HFFc6 (cell line): Measurements from ENCODE around the gene FGL2. TPM values are rescaled to one million over a fixed set of nuclear protein-coding genes. Genes with fewer than 3 reads are reported as not detected.
"Not testable (repeated sequence)": the region's sequence is repeated elsewhere in the genome, so short reads cannot be mapped to it uniquely, and the experiment has no call there.

Experiments
- DNase-seq: peaks from one replicate; pipeline ENCODE4 v3.0.0-alpha.2; 2018
- H3K27ac Mint-ChIP-seq: 2 replicates; pipeline ENCODE4 v1.8.0; 2020; ENCODE audit warnings: mild to moderate bottlenecking, mixed read lengths
- H3K27me3 Mint-ChIP-seq: 2 replicates; pipeline ENCODE4 v1.8.0; 2021; ENCODE audit warnings: mild to moderate bottlenecking, moderate library complexity, mixed read lengths; ENCODE audit not compliant: insufficient read depth
- H3K36me3 Mint-ChIP-seq: 2 replicates; pipeline ENCODE4 v1.8.0; 2021; ENCODE audit warnings: low read depth, mixed read lengths
- H3K4me1 Mint-ChIP-seq: 2 replicates; pipeline ENCODE4 v1.8.0; 2020; ENCODE audit warnings: low read depth, mixed read lengths
- H3K4me3 Mint-ChIP-seq: 2 replicates; pipeline ENCODE4 v1.8.0; 2020; ENCODE audit warnings: mild to moderate bottlenecking, moderate library complexity, mixed read lengths
- H3K9me3 Mint-ChIP-seq: 2 replicates; pipeline ENCODE4 v1.8.0; 2020; ENCODE audit warnings: mild to moderate bottlenecking, mixed read lengths
- total RNA-seq, 6 experiments: library from RNA; stranded (reverse); fragmentation: NEBNext Ultra II Directional; extraction: Animal tissue kit (Norgen Biotek cat#: 25700); gene quantifications; 2 replicates in 1 of 6; 3 replicates in 5 of 6; pipeline ENCODE4 v1.2.3, GENCODE V29; 2021
- TF ChIP-seq, protein P1 (sequence below): fragments of 200-600 bp; sonication (generic); IDR thresholded peaks from 2 replicates; pipeline ENCODE4 v1.5.0; 2021; ENCODE audit warnings: antibody characterized with exemption, mild to moderate bottlenecking

FGL2 gene
- total RNA-seq, 6 experiments from 2014 or later, result not detected

- DNase-seq, result no peak
- H3K9me3 Mint-ChIP-seq, result peaks cover 6% of the 10 kb centered on the region
- TF ChIP-seq, protein P1, sequence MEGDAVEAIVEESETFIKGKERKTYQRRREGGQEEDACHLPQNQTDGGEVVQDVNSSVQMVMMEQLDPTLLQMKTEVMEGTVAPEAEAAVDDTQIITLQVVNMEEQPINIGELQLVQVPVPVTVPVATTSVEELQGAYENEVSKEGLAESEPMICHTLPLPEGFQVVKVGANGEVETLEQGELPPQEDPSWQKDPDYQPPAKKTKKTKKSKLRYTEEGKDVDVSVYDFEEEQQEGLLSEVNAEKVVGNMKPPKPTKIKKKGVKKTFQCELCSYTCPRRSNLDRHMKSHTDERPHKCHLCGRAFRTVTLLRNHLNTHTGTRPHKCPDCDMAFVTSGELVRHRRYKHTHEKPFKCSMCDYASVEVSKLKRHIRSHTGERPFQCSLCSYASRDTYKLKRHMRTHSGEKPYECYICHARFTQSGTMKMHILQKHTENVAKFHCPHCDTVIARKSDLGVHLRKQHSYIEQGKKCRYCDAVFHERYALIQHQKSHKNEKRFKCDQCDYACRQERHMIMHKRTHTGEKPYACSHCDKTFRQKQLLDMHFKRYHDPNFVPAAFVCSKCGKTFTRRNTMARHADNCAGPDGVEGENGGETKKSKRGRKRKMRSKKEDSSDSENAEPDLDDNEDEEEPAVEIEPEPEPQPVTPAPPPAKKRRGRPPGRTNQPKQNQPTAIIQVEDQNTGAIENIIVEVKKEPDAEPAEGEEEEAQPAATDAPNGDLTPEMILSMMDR, result no peak
- no peak overlapping the region for H3K27ac Mint-ChIP-seq
- H3K36me3 Mint-ChIP-seq, result peaks cover 11% of the 10 kb centered on the region
- no peak overlapping the region for H3K4me3 Mint-ChIP-seq
- H3K27me3 Mint-ChIP-seq, result peaks cover 16% of the 10 kb centered on the region
- H3K4me1 Mint-ChIP-seq, result no peaks in the 10 kb centered on the region
Observed at GRCh38 chr7:77222819-77223218, 23.2 kb upstream of the FGL2 start.

GRCh38 chr7:77222065-77222464, 22.4 kb upstream of the FGL2 start:
- Mint-ChIP-seq H3K9me3 (peaks cover 6% of the 10 kb centered on the region), H3K4me3 (no peak overlapping the region), H3K27ac (no peak overlapping the region), H3K27me3 (peaks cover 16% of the 10 kb centered on the region), H3K4me1 (no peaks in the 10 kb centered on the region), H3K36me3 (peaks cover 11% of the 10 kb centered on the region)
- DNase-seq, result no peak
- TF ChIP-seq, protein P1, result no peak

GRCh38 chr7:77219701-77220331, 20.2 kb upstream of the FGL2 start:
- H3K36me3 Mint-ChIP-seq, result peaks cover 11% of the 10 kb centered on the region
- H3K4me3 Mint-ChIP-seq, H3K9me3 Mint-ChIP-seq, DNase-seq, H3K27ac Mint-ChIP-seq, H3K4me1 Mint-ChIP-seq: not testable (repeated sequence)
- peaks cover 18% of the 10 kb centered on the region for H3K27me3 Mint-ChIP-seq

DNA sequence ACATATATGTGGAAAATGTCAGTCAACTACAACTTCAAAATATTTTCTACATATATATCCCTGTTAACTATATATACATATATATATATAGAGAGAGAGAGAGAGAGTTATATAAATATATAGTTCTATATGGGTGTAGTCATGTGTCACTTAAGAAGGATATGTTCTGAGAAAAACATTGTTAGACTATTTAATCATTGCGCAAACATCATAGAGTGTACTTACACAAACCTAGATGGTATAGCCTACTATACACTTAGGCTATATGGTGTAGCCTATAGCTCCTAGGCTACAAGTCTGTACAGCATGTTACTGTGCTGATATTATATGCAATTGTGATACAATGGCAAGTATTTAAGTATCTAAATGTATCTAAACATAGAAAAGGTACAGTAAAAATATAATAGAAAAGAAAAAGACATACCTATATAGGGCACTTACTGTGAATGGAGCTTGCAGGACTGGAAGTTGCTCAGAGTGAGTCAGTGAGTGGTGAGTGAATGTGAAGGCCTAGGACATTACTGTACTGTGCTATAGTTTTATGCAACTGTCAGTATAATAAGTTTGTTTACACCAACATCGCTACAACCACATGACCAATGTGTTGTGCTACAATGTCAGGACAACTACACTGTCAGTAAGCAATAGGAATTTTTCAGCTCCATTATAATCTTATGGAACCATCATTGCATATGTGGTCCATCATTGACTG, 18.0 kb upstream of the FGL2 start:
- no peaks in the 10 kb centered on the region for H3K4me1 Mint-ChIP-seq
- no peak overlapping the region for H3K4me3 Mint-ChIP-seq
- TF ChIP-seq, protein P1, result no peak
- H3K27ac Mint-ChIP-seq, result no peak overlapping the region
- peaks cover 6% of the 10 kb centered on the region for H3K9me3 Mint-ChIP-seq
- H3K36me3 Mint-ChIP-seq, result peaks cover 11% of the 10 kb centered on the region
- no peak for DNase-seq
- peaks cover 13% of the 10 kb centered on the region for H3K27me3 Mint-ChIP-seq

DNA sequence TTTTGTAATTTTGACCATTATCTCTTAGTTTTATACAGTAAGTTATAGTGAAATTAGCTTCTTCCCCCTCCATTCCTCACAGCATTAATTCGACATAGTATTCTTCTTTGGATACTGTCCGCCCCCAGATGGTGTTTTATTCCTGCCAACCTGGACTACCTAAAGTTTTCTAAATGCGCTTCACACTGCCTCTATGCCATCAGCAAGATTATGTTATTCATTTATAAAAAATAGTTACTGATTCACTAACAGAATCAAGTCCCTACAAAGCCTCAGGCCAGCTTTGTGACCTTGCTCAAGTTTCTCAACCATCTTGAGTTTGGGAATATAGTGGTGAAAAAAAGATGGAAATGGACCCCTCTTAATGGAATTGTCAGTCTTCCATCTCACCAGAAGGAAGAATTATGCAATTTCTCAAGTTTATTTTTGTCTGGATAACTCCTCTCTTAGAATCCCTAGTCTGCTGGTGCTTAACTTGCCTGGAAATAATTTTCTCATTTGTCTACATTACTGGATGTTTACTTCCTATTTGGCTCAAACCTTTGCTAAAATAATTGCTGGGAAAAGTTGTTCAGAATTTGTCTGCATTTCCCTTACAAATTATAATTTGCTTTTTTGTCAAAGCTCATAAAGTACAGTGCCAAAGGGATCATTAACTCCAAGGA, 16.7 kb upstream of the FGL2 start:
- peaks cover 11% of the 10 kb centered on the region for H3K27me3 Mint-ChIP-seq
- no peak overlapping the region for H3K27ac Mint-ChIP-seq
- H3K4me1 Mint-ChIP-seq, result no peaks in the 10 kb centered on the region
- TF ChIP-seq, protein P1, result no peak
- H3K9me3 Mint-ChIP-seq, result peaks cover 6% of the 10 kb centered on the region
- DNase-seq, result no peak
- peaks cover 11% of the 10 kb centered on the region for H3K36me3 Mint-ChIP-seq
- H3K4me3 Mint-ChIP-seq, result no peak overlapping the region
